Measurements from ENCODE around the gene STRA6.

Gene STRA6

DNA sequence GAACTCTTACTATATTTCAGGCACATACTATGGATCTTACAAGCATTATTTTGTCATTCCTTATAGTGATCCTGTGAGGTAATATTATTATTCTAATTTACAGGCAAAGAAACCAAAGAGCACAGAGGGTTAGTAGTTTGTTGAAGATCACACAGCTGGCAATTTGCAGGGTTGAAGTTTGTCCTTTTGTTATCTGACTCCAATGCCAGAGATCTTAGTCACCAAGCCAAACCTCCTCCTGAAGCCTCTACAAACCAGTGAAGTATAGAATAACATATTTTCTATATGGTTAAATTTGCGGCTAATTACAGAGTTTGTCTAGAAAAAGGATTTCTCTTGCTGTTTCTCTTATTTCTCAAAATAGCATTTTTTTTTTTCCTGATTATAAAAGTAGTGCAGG, 61.0 kb downstream of the STRA6 start:
- no peak overlapping the region for H3K27ac ChIP-seq (ENCODE audit: insufficient read depth in 1 of 2, low read depth in 1 of 2, low read length in 2 of 2, poor library complexity in 1 of 2, severe bottlenecking in 2 of 2)
- H3K4me1 ChIP-seq (ENCODE audit: control extremely low read depth in 1 of 4, control insufficient read depth in 4 of 4, insufficient read depth in 4 of 4, low read length in 3 of 4) = peaks cover 0 to 6% (median 5%) of the 10 kb centered on the region in 4 experiments
- H3K27me3 ChIP-seq (replicated peaks in 2 of 5; ENCODE audit: control insufficient read depth in 4 of 5, insufficient read depth in 5 of 5, low read length in 4 of 5) = peaks cover 6 to 54% (median 25%) of the 10 kb centered on the region in 5 experiments
- H3K9me3 ChIP-seq (ENCODE audit: control extremely low read depth in 1 of 5, control insufficient read depth in 4 of 5, insufficient read depth in 2 of 5, low read depth in 1 of 5, low read length in 4 of 5) = peaks cover 0 to 7% (median 3%) of the 10 kb centered on the region in 5 experiments
- WGBS (ENCODE audit: insufficient coverage) = no CpG with 5 or more reads among the region's 1 CpG
- no peak for DNase-seq
- CTCF ChIA-PET = no interaction called here
- H3K4me3 ChIP-seq (ENCODE audit: control insufficient read depth in 1 of 7, extremely low read depth in 1 of 7, insufficient read depth in 4 of 7, low read depth in 2 of 7, low read length in 6 of 7) = no peak overlapping the region
- POLR2A ChIA-PET = no interaction called here
- no peaks in the 10 kb centered on the region for H3K36me3 ChIP-seq (ENCODE audit: control insufficient read depth in 4 of 4, insufficient read depth in 4 of 4, low read length in 3 of 4)

DNA sequence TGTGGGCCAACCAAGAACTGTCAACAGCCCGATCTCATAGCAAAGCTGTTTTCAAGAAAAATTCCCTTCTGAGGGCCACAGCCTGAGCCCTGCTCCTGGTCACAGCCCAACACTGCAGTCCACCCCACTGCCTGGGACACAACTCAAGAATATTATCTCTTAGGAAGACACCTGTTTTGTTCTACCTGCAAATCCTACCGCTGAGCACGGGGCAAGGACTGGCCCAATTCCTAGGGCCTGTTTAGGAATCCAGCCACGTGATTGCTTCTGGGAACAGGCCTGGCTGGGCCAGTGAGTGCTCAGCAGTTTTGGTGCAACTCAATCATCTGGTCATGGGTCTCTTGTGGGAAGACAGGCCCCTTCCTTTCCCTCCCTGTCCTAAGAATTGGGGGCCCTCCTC, 63.9 kb downstream of the STRA6 start:
- Histone ChIP-seq H3K36me3 (ENCODE audit: control insufficient read depth in 4 of 4, insufficient read depth in 4 of 4, low read length in 3 of 4) (no peaks in the 10 kb centered on the region), H3K27me3 (replicated peaks in 2 of 5; ENCODE audit: control insufficient read depth in 4 of 5, insufficient read depth in 5 of 5, low read length in 4 of 5) (peaks cover 0 to 64% (median 45%) of the 10 kb centered on the region in 5 experiments)

GRCh38 chr15:74137537-74137894, 65.1 kb downstream of the STRA6 start:
- Histone ChIP-seq H3K4me1 (ENCODE audit: control extremely low read depth in 1 of 4, control insufficient read depth in 4 of 4, insufficient read depth in 4 of 4, low read length in 3 of 4) (peaks cover 0 to 40% (median 27%) of the 10 kb centered on the region in 4 experiments), H3K4me3 (ENCODE audit: control insufficient read depth in 1 of 7, extremely low read depth in 1 of 7, insufficient read depth in 4 of 7, low read depth in 2 of 7, low read length in 6 of 7) (no peak overlapping the region), H3K9me3 (ENCODE audit: control extremely low read depth in 1 of 5, control insufficient read depth in 4 of 5, insufficient read depth in 2 of 5, low read depth in 1 of 5, low read length in 4 of 5) (no peaks in the 10 kb centered on the region), H3K27me3 (replicated peaks in 2 of 5; ENCODE audit: control insufficient read depth in 4 of 5, insufficient read depth in 5 of 5, low read length in 4 of 5) (peaks cover 0 to 75% (median 54%) of the 10 kb centered on the region in 5 experiments), H3K36me3 (ENCODE audit: control insufficient read depth in 4 of 4, insufficient read depth in 4 of 4, low read length in 3 of 4) (no peaks in the 10 kb centered on the region), H3K27ac (ENCODE audit: insufficient read depth in 1 of 2, low read depth in 1 of 2, low read length in 2 of 2, poor library complexity in 1 of 2, severe bottlenecking in 2 of 2) (no peak overlapping the region)
- DNase-seq = no peak
- ChIA-PET CTCF (no interaction called here), POLR2A (no interaction called here)
- WGBS (ENCODE audit: insufficient coverage) = 100% methylated on average over 1 of the region's 2 CpGs

More for the DNA sequence above, 63.9 kb downstream of the STRA6 start:
- DNase-seq = no peak
- Histone ChIP-seq H3K27ac (ENCODE audit: insufficient read depth in 1 of 2, low read depth in 1 of 2, low read length in 2 of 2, poor library complexity in 1 of 2, severe bottlenecking in 2 of 2) (no peak overlapping the region), H3K4me1 (ENCODE audit: control extremely low read depth in 1 of 4, control insufficient read depth in 4 of 4, insufficient read depth in 4 of 4, low read length in 3 of 4) (peaks cover 0 to 29% (median 22%) of the 10 kb centered on the region in 4 experiments), H3K9me3 (ENCODE audit: control extremely low read depth in 1 of 5, control insufficient read depth in 4 of 5, insufficient read depth in 2 of 5, low read depth in 1 of 5, low read length in 4 of 5) (no peaks in the 10 kb centered on the region), H3K4me3 (ENCODE audit: control insufficient read depth in 1 of 7, extremely low read depth in 1 of 7, insufficient read depth in 4 of 7, low read depth in 2 of 7, low read length in 6 of 7) (no peak overlapping the region)
- 93% methylated on average over 4 of the region's 4 CpGs for WGBS (ENCODE audit: insufficient coverage)
- ChIA-PET POLR2A (no interaction called here), CTCF (no interaction called here)

DNA sequence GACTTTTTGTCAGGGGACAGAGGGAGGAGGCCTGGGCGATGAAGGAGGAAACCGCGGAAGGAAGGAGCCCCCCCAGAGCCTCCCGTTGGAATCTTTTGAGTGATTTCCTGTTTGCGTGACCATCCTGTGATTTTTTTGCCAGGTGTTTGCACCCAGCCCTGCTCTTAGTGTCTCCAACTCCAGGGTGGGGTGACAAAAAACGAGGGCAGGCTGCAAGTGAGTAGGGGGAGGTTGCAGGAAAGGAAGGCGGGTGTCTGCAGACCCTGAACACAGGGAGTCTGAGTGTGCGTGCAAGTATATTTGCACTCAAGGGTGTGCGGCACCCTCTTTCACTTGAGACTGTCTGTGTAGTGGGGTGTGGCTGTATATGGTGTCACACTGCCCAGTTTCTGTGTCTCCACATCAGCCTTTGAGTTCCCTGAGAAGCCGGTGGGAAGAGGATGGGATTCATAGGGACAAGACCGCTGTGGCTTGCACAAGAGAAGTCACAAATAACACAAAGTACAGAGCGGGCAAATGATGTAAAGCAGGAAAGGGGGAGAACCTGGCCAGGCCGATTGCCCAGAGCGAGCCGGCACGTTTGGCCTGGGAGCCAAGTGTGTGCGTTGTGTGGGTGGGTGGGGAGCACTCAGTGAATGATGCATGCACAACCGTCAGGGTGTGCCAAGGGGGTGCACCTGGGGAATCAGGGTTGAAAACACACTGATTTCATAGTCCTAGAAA, 65.6 kb downstream of the STRA6 start:
- H3K4me1 ChIP-seq (ENCODE audit: control extremely low read depth in 1 of 4, control insufficient read depth in 4 of 4, insufficient read depth in 4 of 4, low read length in 3 of 4) = peaks cover 0 to 41% (median 29%) of the 10 kb centered on the region in 4 experiments
- H3K27ac ChIP-seq (ENCODE audit: insufficient read depth in 1 of 2, low read depth in 1 of 2, low read length in 2 of 2, poor library complexity in 1 of 2, severe bottlenecking in 2 of 2) = no peak overlapping the region
- ChIA-PET CTCF (no interaction called here), POLR2A (no interaction called here)
- peaks cover 0 to 80% (median 57%) of the 10 kb centered on the region in 5 experiments for H3K27me3 ChIP-seq (replicated peaks in 2 of 5; ENCODE audit: control insufficient read depth in 4 of 5, insufficient read depth in 5 of 5, low read length in 4 of 5)
- peak in 1 of 3 donors; percentile 28 for DNase-seq
- peak overlapping the region in 3 of 7 experiments; percentile 32 to 69 (median 50) for H3K4me3 ChIP-seq (ENCODE audit: control insufficient read depth in 1 of 7, extremely low read depth in 1 of 7, insufficient read depth in 4 of 7, low read depth in 2 of 7, low read length in 6 of 7)
- no peaks in the 10 kb centered on the region for H3K36me3 ChIP-seq (ENCODE audit: control insufficient read depth in 4 of 4, insufficient read depth in 4 of 4, low read length in 3 of 4)
- H3K9me3 ChIP-seq (ENCODE audit: control extremely low read depth in 1 of 5, control insufficient read depth in 4 of 5, insufficient read depth in 2 of 5, low read depth in 1 of 5, low read length in 4 of 5) = no peaks in the 10 kb centered on the region
- 14% methylated on average over 18 of the region's 18 CpGs for WGBS (ENCODE audit: insufficient coverage)

DNA sequence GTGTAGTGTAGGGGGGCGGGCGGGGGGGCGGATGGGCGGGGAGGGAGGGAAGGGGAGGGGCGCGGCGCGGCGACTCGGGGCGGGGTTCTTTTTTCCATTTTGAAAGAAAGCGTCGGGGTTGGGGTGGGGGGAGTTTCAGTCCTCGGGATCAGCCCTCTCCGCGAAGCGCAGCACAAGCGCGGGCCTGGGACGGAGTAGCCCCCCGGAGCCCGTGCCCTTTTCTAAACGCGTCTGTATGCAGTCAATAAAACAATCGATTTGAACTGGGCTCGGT, 66.1 kb downstream of the STRA6 start:
- ChIA-PET POLR2A (no interaction called here), CTCF (no interaction called here)

DNA sequence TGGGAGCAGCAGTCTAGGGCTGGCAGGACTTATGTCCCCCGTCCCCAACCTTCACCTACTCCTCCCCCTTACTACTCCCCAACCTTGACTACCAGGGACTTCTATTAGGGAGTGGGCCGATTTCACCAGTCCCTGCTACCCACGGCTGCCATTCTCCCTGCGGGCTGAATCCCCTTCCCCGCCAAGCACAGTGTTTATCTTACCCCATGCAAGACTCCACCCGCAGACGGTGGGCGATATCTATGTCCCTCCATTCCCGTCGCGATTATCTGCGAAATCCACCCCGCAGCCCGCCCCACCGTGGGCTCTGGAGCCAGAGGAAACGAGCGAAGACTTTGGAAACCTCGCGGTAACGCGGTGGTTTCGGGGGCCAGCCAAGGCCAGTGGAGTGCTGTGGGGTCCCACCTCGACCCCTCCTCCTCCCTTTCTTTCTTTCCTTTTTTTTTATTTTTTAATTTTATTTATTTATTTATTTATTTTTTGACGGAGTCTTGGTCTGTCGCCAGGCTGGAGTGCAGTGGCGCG, 67.5 kb downstream of the STRA6 start:
- 9% methylated on average over 19 of the region's 27 CpGs for WGBS (ENCODE audit: insufficient coverage)
- CTCF ChIA-PET = interaction anchor here (1.2 kb wide), 1 partner anchor 9 kb away, joined by 3 read pairs; no protein-coding TSS in a partner anchor
- Histone ChIP-seq H3K27me3 (replicated peaks in 2 of 5; ENCODE audit: control insufficient read depth in 4 of 5, insufficient read depth in 5 of 5, low read length in 4 of 5) (peaks cover 0 to 94% (median 69%) of the 10 kb centered on the region in 5 experiments), H3K4me3 (ENCODE audit: control insufficient read depth in 1 of 7, extremely low read depth in 1 of 7, insufficient read depth in 4 of 7, low read depth in 2 of 7, low read length in 6 of 7) (no peak overlapping the region), H3K4me1 (ENCODE audit: control extremely low read depth in 1 of 4, control insufficient read depth in 4 of 4, insufficient read depth in 4 of 4, low read length in 3 of 4) (peaks cover 0 to 48% (median 30%) of the 10 kb centered on the region in 4 experiments), H3K36me3 (ENCODE audit: control insufficient read depth in 4 of 4, insufficient read depth in 4 of 4, low read length in 3 of 4) (no peaks in the 10 kb centered on the region), H3K27ac (ENCODE audit: insufficient read depth in 1 of 2, low read depth in 1 of 2, low read length in 2 of 2, poor library complexity in 1 of 2, severe bottlenecking in 2 of 2) (no peak overlapping the region), H3K9me3 (ENCODE audit: control extremely low read depth in 1 of 5, control insufficient read depth in 4 of 5, insufficient read depth in 2 of 5, low read depth in 1 of 5, low read length in 4 of 5) (no peaks in the 10 kb centered on the region)
- POLR2A ChIA-PET = no interaction called here
- peak in 1 of 3 donors; percentile 14 for DNase-seq

More for the DNA sequence above, 66.1 kb downstream of the STRA6 start:
- peaks cover 0 to 41% (median 29%) of the 10 kb centered on the region in 4 experiments for H3K4me1 ChIP-seq (ENCODE audit: control extremely low read depth in 1 of 4, control insufficient read depth in 4 of 4, insufficient read depth in 4 of 4, low read length in 3 of 4)
- H3K27ac ChIP-seq (ENCODE audit: insufficient read depth in 1 of 2, low read depth in 1 of 2, low read length in 2 of 2, poor library complexity in 1 of 2, severe bottlenecking in 2 of 2) = no peak overlapping the region
- under 1% methylated on average over 15 of the region's 26 CpGs for WGBS (ENCODE audit: insufficient coverage)
- no peak for DNase-seq
- H3K9me3 ChIP-seq (ENCODE audit: control extremely low read depth in 1 of 5, control insufficient read depth in 4 of 5, insufficient read depth in 2 of 5, low read depth in 1 of 5, low read length in 4 of 5) = no peaks in the 10 kb centered on the region
- H3K4me3 ChIP-seq (ENCODE audit: control insufficient read depth in 1 of 7, extremely low read depth in 1 of 7, insufficient read depth in 4 of 7, low read depth in 2 of 7, low read length in 6 of 7) = peak overlapping the region in 3 of 7 experiments; percentile 32 to 69 (median 50)
- peaks cover 0 to 85% (median 61%) of the 10 kb centered on the region in 5 experiments for H3K27me3 ChIP-seq (replicated peaks in 2 of 5; ENCODE audit: control insufficient read depth in 4 of 5, insufficient read depth in 5 of 5, low read length in 4 of 5)
- no peaks in the 10 kb centered on the region for H3K36me3 ChIP-seq (ENCODE audit: control insufficient read depth in 4 of 4, insufficient read depth in 4 of 4, low read length in 3 of 4)

DNA sequence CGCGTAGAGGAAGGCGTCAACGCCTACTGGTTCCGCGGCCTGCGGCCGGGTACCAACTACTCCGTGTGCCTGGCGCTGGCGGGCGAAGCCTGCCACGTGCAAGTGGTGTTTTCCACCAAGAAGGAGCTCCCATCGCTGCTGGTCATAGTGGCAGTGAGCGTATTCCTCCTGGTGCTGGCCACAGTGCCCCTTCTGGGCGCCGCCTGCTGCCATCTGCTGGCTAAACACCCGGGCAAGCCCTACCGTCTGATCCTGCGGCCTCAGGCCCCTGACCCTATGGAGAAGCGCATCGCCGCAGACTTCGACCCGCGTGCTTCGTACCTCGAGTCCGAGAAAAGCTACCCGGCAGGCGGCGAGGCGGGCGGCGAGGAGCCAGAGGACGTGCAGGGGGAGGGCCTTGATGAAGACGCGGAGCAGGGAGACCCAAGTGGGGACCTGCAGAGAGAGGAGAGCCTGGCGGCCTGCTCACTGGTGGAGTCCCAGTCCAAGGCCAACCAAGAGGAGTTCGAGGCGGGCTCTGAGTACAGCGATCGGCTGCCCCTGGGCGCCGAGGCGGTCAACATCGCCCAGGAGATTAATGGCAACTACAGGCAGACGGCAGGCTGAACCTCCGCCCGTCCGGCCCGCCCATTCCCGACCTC, 68.1 kb downstream of the STRA6 start:
- CTCF ChIA-PET = interaction anchor here (1.0 to 1.3 kb wide), 4 partner anchors 9 to 85 kb away, joined by 3 to 5 read pairs (median 4); no protein-coding TSS in a partner anchor
- 5% methylated on average over 53 of the region's 53 CpGs for WGBS (ENCODE audit: insufficient coverage)
- H3K27me3 ChIP-seq (replicated peaks in 2 of 5; ENCODE audit: control insufficient read depth in 4 of 5, insufficient read depth in 5 of 5, low read length in 4 of 5) = peaks cover 0 to 94% (median 67%) of the 10 kb centered on the region in 5 experiments
- H3K27ac ChIP-seq (ENCODE audit: insufficient read depth in 1 of 2, low read depth in 1 of 2, low read length in 2 of 2, poor library complexity in 1 of 2, severe bottlenecking in 2 of 2) = no peak overlapping the region
- no peaks in the 10 kb centered on the region for H3K36me3 ChIP-seq (ENCODE audit: control insufficient read depth in 4 of 4, insufficient read depth in 4 of 4, low read length in 3 of 4)
- DNase-seq = peak in 2 of 3 donors; percentile 34 to 44
- H3K4me3 ChIP-seq (ENCODE audit: control insufficient read depth in 1 of 7, extremely low read depth in 1 of 7, insufficient read depth in 4 of 7, low read depth in 2 of 7, low read length in 6 of 7) = peak overlapping the region in 1 of 7 experiments; percentile 26
- POLR2A ChIA-PET = no interaction called here
- no peaks in the 10 kb centered on the region for H3K9me3 ChIP-seq (ENCODE audit: control extremely low read depth in 1 of 5, control insufficient read depth in 4 of 5, insufficient read depth in 2 of 5, low read depth in 1 of 5, low read length in 4 of 5)
- H3K4me1 ChIP-seq (ENCODE audit: control extremely low read depth in 1 of 4, control insufficient read depth in 4 of 4, insufficient read depth in 4 of 4, low read length in 3 of 4) = peaks cover 0 to 53% (median 35%) of the 10 kb centered on the region in 4 experiments

All from common myeloid progenitor, CD34-positive (primary cell).